ENCODE results near the gene ISG20.

Gene ISG20

DNA sequence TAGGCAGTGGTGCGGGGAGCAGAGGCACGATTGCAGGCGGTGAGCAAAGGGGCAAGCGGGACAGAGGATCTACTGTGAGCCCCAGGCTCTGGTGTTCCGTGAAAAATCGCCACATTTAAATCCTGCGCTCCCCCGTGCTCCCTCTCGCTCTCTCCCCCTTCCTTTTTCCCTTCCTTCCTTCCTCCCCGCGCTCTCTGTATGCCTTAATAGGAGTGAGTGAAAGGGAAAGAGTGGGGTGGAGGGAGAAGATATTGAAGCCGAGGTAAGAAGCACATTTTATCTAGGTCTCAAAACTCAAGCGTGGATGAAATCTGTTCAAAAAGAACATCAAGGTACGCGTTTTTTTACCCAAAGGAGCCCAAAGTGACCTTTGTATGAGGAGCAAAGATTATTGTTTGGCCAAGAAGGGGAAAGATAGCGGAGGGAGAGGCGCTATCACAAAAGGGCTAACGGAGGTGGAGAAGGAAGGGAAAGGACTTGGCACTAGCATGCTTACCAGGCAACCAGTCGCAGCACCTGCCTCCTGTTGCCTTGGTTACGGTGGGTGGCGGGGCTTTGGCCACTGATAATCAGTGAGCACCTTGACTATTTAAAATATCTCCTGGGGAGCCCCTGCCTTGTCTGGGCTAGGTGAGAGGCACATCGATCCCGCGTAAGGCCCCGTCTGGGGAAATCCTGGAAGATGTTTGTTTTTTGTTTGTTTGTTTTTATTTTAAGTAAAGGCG lies 32.6 kb upstream of the ISG20 start:
- Histone ChIP-seq H3K27me3 (ENCODE audit: insufficient read depth, low read length, poor library complexity, severe bottlenecking) (no peaks in the 10 kb centered on the region), H3K9me2 (replicated peaks; ENCODE audit: low read depth, low read length) (no peaks in the 10 kb centered on the region), H3K4me3 (ENCODE audit: low read length, poor library complexity, severe bottlenecking) (no peak overlapping the region), H3K36me3 (ENCODE audit: insufficient read depth, low read length) (no peaks in the 10 kb centered on the region), H3F3A (ENCODE audit: low read depth) (no peaks in the 10 kb centered on the region), H3K79me2 (ENCODE audit: insufficient read depth, low read length) (no peaks in the 10 kb centered on the region), H3K9ac (ENCODE audit: low read depth, low read length, poor library complexity, severe bottlenecking) (no peak overlapping the region), H3K4me1 (ENCODE audit: insufficient read depth, low read length, poor library complexity, severe bottlenecking) (peaks cover 9% of the 10 kb centered on the region), H4K20me1 (ENCODE audit: insufficient read depth, low read length, poor library complexity, severe bottlenecking) (no peaks in the 10 kb centered on the region), H2AFZ (ENCODE audit: low read length) (no peak overlapping the region), H3K4me2 (ENCODE audit: low read depth, low read length, poor library complexity, severe bottlenecking) (no peak overlapping the region), H3K9me3 (ENCODE audit: insufficient read depth, low read depth, low read length) (no peaks in the 10 kb centered on the region)
- TF ChIP-seq, protein P1, sequence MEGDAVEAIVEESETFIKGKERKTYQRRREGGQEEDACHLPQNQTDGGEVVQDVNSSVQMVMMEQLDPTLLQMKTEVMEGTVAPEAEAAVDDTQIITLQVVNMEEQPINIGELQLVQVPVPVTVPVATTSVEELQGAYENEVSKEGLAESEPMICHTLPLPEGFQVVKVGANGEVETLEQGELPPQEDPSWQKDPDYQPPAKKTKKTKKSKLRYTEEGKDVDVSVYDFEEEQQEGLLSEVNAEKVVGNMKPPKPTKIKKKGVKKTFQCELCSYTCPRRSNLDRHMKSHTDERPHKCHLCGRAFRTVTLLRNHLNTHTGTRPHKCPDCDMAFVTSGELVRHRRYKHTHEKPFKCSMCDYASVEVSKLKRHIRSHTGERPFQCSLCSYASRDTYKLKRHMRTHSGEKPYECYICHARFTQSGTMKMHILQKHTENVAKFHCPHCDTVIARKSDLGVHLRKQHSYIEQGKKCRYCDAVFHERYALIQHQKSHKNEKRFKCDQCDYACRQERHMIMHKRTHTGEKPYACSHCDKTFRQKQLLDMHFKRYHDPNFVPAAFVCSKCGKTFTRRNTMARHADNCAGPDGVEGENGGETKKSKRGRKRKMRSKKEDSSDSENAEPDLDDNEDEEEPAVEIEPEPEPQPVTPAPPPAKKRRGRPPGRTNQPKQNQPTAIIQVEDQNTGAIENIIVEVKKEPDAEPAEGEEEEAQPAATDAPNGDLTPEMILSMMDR (conservative IDR thresholded peaks at IDR 0.05; ENCODE audit: low read length): no peak
- no peak for TF ChIP-seq EZH2phosphoT487 (IDR thresholded peaks at IDR 0.05; ENCODE audit: borderline replicate concordance)

DNA sequence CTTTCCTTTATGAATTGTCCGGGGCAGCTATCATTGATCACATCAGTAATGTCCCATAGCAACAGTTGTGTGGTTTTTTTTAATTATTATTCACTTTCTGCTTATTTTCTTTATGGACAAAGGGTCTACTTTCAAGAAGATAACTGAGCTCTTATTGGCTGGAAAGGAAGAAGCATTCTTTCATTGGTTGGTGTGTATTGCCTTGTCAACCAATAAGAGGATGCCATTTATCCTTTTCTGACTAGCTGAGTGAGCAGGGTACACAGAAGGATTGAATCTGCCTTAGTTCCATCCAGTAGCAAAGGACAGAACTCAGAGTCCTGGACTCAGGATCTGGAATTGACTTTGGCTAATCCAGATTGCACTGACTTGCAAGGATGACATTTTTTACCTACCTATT lies 30.9 kb upstream of the ISG20 start:
- Histone ChIP-seq H3K4me1 (ENCODE audit: insufficient read depth, low read length, poor library complexity, severe bottlenecking) (peaks cover 9% of the 10 kb centered on the region), H3K79me2 (ENCODE audit: insufficient read depth, low read length) (no peaks in the 10 kb centered on the region), H3K4me2 (ENCODE audit: low read depth, low read length, poor library complexity, severe bottlenecking) (no peak overlapping the region), H3K4me3 (ENCODE audit: low read length, poor library complexity, severe bottlenecking) (no peak overlapping the region), H3F3A (ENCODE audit: low read depth) (no peaks in the 10 kb centered on the region), H3K27me3 (ENCODE audit: insufficient read depth, low read length, poor library complexity, severe bottlenecking) (no peaks in the 10 kb centered on the region), H3K9me2 (replicated peaks; ENCODE audit: low read depth, low read length) (no peaks in the 10 kb centered on the region), H4K20me1 (ENCODE audit: insufficient read depth, low read length, poor library complexity, severe bottlenecking) (no peaks in the 10 kb centered on the region), H3K9me3 (ENCODE audit: insufficient read depth, low read depth, low read length) (no peaks in the 10 kb centered on the region), H2AFZ (ENCODE audit: low read length) (no peak overlapping the region), H3K36me3 (ENCODE audit: insufficient read depth, low read length) (no peaks in the 10 kb centered on the region), H3K9ac (ENCODE audit: low read depth, low read length, poor library complexity, severe bottlenecking) (no peak overlapping the region)
- no peak for TF ChIP-seq EZH2phosphoT487 (IDR thresholded peaks at IDR 0.05; ENCODE audit: borderline replicate concordance)
- TF ChIP-seq, protein P1 (conservative IDR thresholded peaks at IDR 0.05; ENCODE audit: low read length): no peak

DNA sequence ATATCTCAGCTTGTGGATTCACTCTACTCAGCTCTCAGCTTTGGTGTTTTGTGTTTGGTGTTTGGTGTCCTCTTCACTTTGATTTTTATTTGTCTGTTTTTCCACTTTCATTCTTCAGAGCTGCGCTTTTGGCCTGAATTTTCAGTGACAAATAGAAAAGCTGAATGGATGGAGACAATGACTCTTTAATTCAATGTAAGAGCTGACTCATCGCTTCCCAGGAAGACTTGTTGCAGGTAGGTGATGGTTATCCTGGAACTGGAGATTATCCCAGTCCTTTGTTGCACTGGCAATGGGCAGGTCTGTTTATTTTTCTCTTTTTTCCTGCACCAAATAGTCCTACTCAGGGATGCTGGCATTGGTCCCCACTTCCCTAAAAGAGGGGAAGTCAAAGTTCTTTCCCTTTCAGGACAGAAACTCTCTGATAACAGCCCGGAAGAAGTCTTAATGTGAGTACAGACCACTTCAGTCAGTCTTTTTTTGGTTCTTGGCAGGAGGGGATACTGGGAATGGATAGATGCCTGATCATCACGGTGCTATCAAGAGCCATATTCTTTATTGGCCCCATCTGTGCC lies 30.1 kb upstream of the ISG20 start:
- no peak overlapping the region for H3K4me2 ChIP-seq (ENCODE audit: low read depth, low read length, poor library complexity, severe bottlenecking)
- H4K20me1 ChIP-seq (ENCODE audit: insufficient read depth, low read length, poor library complexity, severe bottlenecking): no peaks in the 10 kb centered on the region
- TF ChIP-seq, protein P1 (conservative IDR thresholded peaks at IDR 0.05; ENCODE audit: low read length): no peak
- no peak for TF ChIP-seq EZH2phosphoT487 (IDR thresholded peaks at IDR 0.05; ENCODE audit: borderline replicate concordance)
- H3K79me2 ChIP-seq (ENCODE audit: insufficient read depth, low read length): no peaks in the 10 kb centered on the region
- H3K27me3 ChIP-seq (ENCODE audit: insufficient read depth, low read length, poor library complexity, severe bottlenecking): no peaks in the 10 kb centered on the region
- no peaks in the 10 kb centered on the region for H3F3A ChIP-seq (ENCODE audit: low read depth)
- H3K9me2 ChIP-seq (replicated peaks; ENCODE audit: low read depth, low read length): no peaks in the 10 kb centered on the region
- H3K9ac ChIP-seq (ENCODE audit: low read depth, low read length, poor library complexity, severe bottlenecking): no peak overlapping the region
- H3K9me3 ChIP-seq (ENCODE audit: insufficient read depth, low read depth, low read length): no peaks in the 10 kb centered on the region
- H3K36me3 ChIP-seq (ENCODE audit: insufficient read depth, low read length): no peaks in the 10 kb centered on the region
- H3K4me1 ChIP-seq (ENCODE audit: insufficient read depth, low read length, poor library complexity, severe bottlenecking): peaks cover 9% of the 10 kb centered on the region
- no peak overlapping the region for H2AFZ ChIP-seq (ENCODE audit: low read length)
- H3K4me3 ChIP-seq (ENCODE audit: low read length, poor library complexity, severe bottlenecking): no peak overlapping the region

Data from Loucy (cell line).